ENCODE measurements around the gene ALDH1L1.

The ALDH1L1 gene

DNA sequence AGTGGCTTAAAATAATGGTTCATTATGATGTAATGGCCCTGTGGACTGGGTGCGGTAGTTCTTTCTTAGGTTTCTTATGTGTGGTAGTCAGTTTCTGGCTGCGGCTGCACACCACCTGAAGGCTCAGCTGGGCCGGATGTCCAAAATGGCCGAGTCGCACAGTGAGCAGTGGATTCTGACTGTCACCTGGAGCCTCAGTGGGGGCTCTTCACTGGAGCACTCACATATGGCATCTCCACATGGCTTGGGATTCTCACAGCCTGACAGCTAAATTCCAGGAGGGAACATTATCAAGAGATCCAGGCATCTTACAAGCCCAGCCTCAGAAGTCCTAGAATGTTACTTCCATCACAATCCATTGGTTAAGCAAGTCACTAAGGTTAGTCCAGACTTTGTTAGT lies 26.8 kb upstream of the ALDH1L1 start:
- Mint-ChIP-seq H3K4me1 (peaks cover 5% of the 10 kb centered on the region), H3K27ac (no peak overlapping the region), H3K36me3 (ENCODE audit: low read depth) (no peaks in the 10 kb centered on the region), H3K9me3 (no peaks in the 10 kb centered on the region), H3K27me3 (ENCODE audit: low read depth) (peaks cover 24% of the 10 kb centered on the region), H3K4me3 (no peak overlapping the region)
- TF ChIP-seq, protein P1, sequence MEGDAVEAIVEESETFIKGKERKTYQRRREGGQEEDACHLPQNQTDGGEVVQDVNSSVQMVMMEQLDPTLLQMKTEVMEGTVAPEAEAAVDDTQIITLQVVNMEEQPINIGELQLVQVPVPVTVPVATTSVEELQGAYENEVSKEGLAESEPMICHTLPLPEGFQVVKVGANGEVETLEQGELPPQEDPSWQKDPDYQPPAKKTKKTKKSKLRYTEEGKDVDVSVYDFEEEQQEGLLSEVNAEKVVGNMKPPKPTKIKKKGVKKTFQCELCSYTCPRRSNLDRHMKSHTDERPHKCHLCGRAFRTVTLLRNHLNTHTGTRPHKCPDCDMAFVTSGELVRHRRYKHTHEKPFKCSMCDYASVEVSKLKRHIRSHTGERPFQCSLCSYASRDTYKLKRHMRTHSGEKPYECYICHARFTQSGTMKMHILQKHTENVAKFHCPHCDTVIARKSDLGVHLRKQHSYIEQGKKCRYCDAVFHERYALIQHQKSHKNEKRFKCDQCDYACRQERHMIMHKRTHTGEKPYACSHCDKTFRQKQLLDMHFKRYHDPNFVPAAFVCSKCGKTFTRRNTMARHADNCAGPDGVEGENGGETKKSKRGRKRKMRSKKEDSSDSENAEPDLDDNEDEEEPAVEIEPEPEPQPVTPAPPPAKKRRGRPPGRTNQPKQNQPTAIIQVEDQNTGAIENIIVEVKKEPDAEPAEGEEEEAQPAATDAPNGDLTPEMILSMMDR (IDR thresholded peaks at IDR 0.05; ENCODE audit: unreplicated experiment in 3 of 3), result no peak

DNA sequence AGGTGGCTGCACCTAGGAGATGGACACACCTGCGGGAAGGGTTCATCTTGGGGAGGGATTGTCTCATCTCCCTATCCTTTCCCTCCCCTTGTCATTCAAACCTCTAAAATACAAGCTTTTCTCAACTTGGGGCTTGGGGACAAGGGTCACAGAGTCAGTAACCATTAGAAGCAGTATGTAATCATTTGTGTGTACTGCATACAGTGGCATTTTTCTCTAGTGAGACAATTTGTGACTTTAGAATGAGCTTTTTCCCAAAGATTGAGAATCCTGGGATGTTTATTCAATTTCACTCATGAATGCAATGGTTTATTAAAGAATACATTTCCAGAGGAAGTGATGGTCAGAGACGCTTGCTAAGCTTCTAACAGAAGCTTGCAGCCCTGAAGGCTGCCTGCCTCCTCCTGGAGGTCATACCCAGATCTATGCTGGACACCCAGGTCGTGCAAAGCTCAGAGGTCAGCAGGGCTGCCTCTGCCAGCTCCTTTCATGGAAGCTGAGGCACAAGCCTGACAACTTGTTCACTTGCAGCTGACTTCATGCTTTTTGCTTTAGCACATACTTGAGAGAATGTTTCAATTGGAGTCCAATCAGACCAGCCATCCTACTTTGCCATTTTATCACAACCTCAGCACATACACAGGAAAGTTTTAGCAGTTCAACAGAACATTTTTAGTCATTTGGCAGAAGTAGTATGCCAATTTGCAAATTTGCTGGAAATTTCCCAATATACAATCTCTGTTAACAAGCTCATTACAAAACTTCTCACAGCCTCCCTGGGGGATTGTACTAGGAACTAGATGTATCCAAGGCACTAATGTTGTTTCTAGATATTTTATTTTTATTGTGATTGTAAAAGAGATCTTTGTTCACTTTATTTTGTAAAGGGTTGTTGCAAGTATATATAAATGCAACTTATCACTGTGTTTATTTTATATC lies 25.6 kb upstream of the ALDH1L1 start:
- peaks cover 6% of the 10 kb centered on the region for H3K4me1 Mint-ChIP-seq
- no peaks in the 10 kb centered on the region for H3K9me3 Mint-ChIP-seq
- H3K27me3 Mint-ChIP-seq (ENCODE audit: low read depth), result peaks cover 19% of the 10 kb centered on the region
- TF ChIP-seq, protein P1 (IDR thresholded peaks at IDR 0.05; ENCODE audit: unreplicated experiment in 3 of 3), result no peak
- H3K4me3 Mint-ChIP-seq, result no peak overlapping the region
- H3K27ac Mint-ChIP-seq, result no peak overlapping the region
- H3K36me3 Mint-ChIP-seq (ENCODE audit: low read depth), result no peaks in the 10 kb centered on the region

DNA sequence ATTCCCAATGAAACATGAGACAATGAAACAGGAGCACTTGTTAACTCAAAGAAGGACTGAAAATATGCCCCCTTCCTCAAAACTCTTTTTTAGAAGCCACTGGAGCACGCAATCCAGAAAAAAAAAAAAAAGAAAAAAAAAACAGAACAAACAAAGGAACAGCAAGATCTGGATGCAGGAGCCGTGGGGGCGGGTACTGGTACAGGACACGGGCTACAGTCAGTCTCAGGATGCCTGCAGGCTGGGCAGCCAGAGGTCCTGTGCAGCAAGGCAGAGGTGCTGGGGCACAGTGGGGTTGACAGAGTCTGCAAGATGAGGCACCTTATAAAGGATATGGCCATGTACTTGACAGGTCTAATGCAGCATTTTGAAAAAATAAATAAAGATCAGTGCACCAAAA lies 22.3 kb upstream of the ALDH1L1 start:
- TF ChIP-seq, protein P1 (IDR thresholded peaks at IDR 0.05; ENCODE audit: unreplicated experiment in 3 of 3), result no peak
- H3K27me3 Mint-ChIP-seq (ENCODE audit: low read depth), result peaks cover 9% of the 10 kb centered on the region
- H3K36me3 Mint-ChIP-seq (ENCODE audit: low read depth), result no peaks in the 10 kb centered on the region
- H3K9me3 Mint-ChIP-seq, result peaks cover 2% of the 10 kb centered on the region
- H3K4me3 Mint-ChIP-seq, result no peak overlapping the region
- H3K27ac Mint-ChIP-seq, result no peak overlapping the region
- peaks cover 6% of the 10 kb centered on the region for H3K4me1 Mint-ChIP-seq

- H3K27ac Mint-ChIP-seq, result no peak overlapping the region
- TF ChIP-seq, protein P1 (IDR thresholded peaks at IDR 0.05; ENCODE audit: unreplicated experiment in 3 of 3), result no peak
- H3K9me3 Mint-ChIP-seq, result peaks cover 5% of the 10 kb centered on the region
- H3K36me3 Mint-ChIP-seq (ENCODE audit: low read depth), result peaks cover 2% of the 10 kb centered on the region
- peaks cover 6% of the 10 kb centered on the region for H3K4me1 Mint-ChIP-seq
- H3K4me3 Mint-ChIP-seq, result no peak overlapping the region
- H3K27me3 Mint-ChIP-seq (ENCODE audit: low read depth), result peaks cover 9% of the 10 kb centered on the region
Measured at GRCh38 chr3:126202276-126202675, 21.9 kb upstream of the ALDH1L1 start.

GRCh38 chr3:126201168-126201567 lies 20.8 kb upstream of the ALDH1L1 start:
- Mint-ChIP-seq H3K27ac (no peak overlapping the region), H3K4me1 (peaks cover 6% of the 10 kb centered on the region), H3K4me3 (no peak overlapping the region), H3K9me3 (peaks cover 12% of the 10 kb centered on the region), H3K27me3 (ENCODE audit: low read depth) (peaks cover 4% of the 10 kb centered on the region), H3K36me3 (ENCODE audit: low read depth) (peaks cover 3% of the 10 kb centered on the region)
- TF ChIP-seq, protein P1 (IDR thresholded peaks at IDR 0.05; ENCODE audit: unreplicated experiment in 3 of 3), result no peak

- Mint-ChIP-seq H3K4me3 (no peak overlapping the region), H3K27ac (no peak overlapping the region), H3K4me1 (peaks cover 6% of the 10 kb centered on the region), H3K36me3 (ENCODE audit: low read depth) (peaks cover 3% of the 10 kb centered on the region), H3K9me3 (peaks cover 12% of the 10 kb centered on the region), H3K27me3 (ENCODE audit: low read depth) (peaks cover 4% of the 10 kb centered on the region)
- TF ChIP-seq, protein P1 (IDR thresholded peaks at IDR 0.05; ENCODE audit: unreplicated experiment in 3 of 3), result no peak
Measured at GRCh38 chr3:126200534-126200933, 20.1 kb upstream of the ALDH1L1 start.

Measured in nephron (organoid).